GM21528 (cell line): ENCODE data around the gene CHCHD1.
A peak's percentile ranks its signal among the peaks of the same experiment; 100 is the strongest.
"Not testable (repeated sequence)": the region's sequence is repeated elsewhere in the genome, so short reads cannot be mapped to it uniquely, and the experiment has no call there.

Source experiments
- ATAC-seq: cut with Tn5 transposase; IDR thresholded peaks from one replicate; pipeline ENCODE4 v1.9.1; 2021; ENCODE audit warnings: mild to moderate bottlenecking, moderate library complexity; ENCODE audit not compliant: unreplicated experiment, low FRiP score

CHCHD1 gene

GRCh38 chr10:73781879-73782748, at the start of gene CHCHD1:
Gene CHCHD1 (plus strand): TSS chr10:73782048. CDS start chr10:73782076, 28 bp downstream.
- ATAC-seq: peak; percentile 51

GRCh38 chr10:73732426-73732825, 49.4 kb upstream of the CHCHD1 start:
- no peak for ATAC-seq

DNA sequence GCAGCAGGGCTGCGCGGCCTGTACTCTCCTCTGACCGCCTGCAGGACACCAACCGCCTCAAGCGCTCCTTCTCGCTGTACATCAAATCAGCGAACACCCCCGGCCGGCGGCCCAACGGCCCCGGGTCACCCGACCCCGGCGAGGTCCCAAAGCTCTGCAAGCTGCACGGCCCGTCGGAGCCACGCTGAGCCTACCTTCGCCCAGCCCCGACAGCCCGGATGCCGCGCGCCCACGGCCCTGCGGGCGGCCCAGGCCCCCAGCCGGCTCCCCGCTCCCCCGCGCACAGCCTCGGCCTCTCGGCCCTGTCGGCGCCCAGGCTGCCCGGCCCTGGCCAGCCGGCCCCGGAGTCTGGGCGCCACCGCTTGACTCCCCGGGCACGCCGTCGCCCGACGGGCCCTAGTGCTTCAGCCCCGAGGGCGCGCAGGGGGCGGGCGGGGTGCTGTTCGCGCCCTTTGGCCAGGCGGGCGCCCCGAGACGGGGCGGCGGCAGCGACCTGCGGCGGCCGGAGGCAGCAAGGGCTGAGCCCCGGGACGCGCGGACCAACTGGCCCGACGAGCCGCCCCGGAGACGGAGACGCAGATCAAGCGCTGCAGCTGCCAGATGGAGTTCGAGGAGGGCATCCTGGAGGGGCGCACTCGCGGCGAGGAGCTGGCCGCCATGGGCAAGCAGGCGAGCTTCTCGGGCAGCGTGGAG, 48.8 kb upstream of the CHCHD1 start:
- no peak for ATAC-seq

DNA sequence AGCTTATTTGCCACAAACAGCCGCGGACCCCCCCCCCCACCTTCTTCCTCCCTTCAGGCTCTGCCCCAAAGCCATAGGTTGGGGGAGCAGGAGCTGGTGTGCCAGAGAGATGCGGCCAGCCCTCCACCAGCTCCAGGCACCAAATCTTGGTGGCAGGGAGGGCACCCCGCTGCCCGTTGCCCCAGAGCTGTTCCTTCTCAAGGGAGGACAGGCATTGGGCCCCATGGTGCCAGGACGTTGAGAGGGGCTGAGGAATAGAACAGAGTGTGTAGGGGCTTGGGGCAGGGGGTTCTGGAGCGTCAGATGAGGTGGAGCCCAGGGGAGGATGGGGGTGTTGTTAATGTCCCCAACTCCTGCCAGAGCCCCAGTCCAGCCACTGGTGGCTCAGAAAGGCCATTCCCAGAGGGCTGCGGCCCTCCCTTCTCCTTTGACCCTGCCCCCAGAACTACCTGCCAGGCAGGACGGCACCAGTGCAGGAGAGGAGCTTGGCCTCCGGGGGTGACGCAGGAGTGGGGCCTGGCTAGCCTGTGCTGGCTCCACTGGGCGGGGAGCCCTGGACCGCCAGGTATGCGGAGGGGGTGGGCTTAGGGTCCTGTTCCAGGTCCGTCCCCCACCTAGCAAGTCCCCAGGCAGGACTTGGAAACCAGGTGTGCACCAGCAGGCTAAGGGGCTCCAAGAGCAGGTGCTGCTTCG, 47.7 kb upstream of the CHCHD1 start:
- no peak for ATAC-seq

GRCh38 chr10:73734796-73735305, 47.0 kb upstream of the CHCHD1 start:
- no peak for ATAC-seq

DNA sequence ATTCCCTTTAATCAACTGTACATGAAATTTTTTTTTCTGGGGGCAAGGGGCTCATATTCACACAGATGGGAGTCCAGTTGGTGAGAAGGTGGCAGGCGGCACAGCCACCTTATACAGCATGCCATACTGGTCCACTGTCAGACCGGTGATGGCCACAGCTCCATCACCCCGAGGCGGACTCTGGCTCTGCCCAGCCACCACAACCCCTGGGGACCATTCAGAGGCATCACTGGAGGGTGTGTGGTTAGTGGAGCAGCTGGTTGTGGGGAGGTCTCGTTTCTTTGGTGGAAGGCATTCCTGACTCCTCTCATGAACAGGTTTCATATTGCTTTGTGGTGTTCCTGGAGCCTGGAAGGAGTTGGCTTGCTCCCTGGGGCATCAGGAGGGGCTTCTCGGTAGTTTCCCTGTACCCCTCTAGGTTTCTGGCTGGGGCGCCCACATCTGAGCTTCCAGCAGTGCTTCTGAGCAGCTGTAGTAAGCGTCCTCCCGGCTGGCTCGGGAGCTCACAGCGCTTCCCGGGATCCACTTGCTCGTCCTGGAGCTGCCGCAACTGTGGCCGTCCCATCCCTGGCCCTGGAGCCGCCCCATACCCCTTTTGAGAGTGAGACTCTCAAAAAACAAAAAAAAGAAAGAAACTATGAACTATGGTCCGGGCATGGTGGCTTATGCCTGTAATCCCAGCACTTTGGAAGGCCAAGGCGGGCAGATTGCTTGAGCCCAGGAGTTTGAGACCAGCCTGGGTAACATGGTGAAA, 41.2 kb upstream of the CHCHD1 start:
- not testable (repeated sequence) for ATAC-seq

GRCh38 chr10:73742454-73742734, 39.5 kb upstream of the CHCHD1 start:
- no peak for ATAC-seq

- no peak for ATAC-seq
Observed at GRCh38 chr10:73743327-73743904, 38.4 kb upstream of the CHCHD1 start.

- ATAC-seq: peak; percentile 88
Observed at GRCh38 chr10:73743905-73744663, 37.8 kb upstream of the CHCHD1 start, which contains the start of gene SEC24C. Gene SEC24C (plus strand): TSS chr10:73744372. CDS start chr10:73746833, 2,461 bp downstream.

DNA sequence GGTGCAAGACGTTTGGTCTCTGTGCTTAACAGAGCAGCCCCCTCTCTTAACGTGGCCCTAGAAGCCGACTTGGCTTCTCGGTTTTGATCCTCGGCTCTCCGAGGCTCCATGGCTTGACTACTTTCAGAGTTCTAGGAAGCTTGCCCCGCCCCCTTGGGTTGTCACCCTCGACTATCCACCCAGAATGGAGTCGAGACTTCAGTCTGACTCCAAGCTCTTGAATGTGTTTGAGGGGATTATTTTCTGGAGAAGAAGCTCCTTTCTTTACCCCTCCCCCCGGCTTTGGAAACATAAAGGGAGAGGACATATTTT, 37.2 kb upstream of the CHCHD1 start:
- peak; percentile 34 for ATAC-seq

DNA sequence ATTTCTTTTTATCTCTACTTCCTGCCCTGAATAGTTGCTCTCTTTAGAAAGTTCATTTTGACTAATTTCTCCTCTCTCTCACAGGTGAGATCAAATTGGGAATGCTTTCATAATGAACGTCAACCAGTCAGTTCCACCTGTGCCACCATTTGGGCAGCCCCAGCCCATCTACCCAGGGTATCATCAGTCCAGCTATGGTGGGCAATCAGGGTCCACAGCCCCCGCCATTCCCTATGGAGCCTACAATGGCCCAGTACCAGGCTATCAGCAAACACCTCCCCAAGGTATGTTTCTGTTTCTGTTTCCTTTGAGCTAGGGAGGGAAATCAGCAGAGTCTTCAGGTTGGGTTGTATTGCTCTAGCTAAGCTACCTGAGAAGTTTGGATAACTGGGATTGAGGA, 35.1 kb upstream of the CHCHD1 start:
- ATAC-seq: no peak

DNA sequence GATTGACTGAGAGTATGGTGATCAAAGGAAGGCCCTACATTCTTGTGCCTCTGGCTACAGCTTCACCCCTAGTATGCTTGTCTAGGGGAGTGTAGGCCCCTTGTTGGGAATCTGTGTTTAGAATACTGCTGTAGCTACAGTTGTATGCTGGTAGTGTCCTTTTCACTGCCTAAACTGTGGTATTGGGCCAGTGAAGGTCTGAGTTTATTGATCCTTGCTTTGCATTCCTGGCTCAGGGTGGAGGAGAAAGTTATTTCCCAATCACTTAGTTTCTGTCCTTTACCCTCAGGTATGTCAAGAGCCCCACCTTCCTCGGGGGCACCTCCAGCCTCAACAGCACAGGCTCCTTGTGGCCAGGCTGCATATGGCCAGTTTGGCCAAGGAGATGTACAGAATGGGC, 31.0 kb upstream of the CHCHD1 start:
- no peak for ATAC-seq

DNA sequence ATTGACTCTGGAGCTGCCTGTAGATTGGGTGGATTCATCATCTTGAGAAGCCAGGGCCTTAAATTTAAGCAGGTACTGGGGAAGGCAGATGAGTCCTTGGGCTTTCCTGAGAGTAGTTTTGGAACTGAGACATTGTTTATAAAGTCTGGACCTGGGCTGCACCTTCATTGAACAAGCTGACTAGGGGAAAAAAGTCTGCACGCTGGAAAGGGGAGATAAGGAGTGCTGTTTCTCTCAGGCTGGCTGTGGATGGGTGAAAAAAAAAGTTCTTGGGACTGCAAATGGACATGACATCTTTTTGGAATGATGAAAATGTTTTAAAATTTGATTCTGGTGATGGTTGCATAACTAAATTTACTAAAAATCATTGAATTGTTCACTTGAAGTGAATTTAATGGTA, 25.7 kb upstream of the CHCHD1 start:
- no peak for ATAC-seq

- no peak for ATAC-seq
Observed at GRCh38 chr10:73758704-73759511, 22.9 kb upstream of the CHCHD1 start.

DNA sequence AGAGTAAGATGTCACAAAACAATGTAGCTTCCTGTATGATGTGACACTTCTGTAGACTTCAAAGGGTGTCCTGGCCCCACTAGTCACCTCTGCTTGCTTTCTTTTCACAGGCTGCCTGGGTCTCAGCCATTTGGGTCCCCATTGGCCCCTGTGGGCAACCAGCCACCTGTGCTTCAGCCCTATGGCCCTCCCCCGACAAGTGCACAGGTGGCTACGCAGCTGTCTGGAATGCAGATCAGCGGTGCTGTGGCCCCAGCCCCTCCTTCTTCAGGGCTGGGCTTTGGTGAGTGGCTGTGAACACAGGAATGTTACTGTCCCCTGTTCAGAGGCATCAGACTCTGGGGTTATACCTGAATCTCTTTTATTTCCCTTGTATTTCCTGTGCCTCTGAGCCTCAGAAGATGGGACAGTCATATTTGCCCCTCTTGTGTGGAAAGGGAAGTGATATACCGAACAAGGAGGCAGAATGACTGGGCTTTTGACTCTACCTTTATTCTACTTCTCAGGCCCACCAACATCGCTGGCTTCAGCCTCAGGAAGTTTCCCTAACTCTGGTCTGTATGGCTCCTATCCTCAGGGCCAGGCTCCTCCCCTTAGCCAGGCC, 22.2 kb upstream of the CHCHD1 start:
- no peak for ATAC-seq

DNA sequence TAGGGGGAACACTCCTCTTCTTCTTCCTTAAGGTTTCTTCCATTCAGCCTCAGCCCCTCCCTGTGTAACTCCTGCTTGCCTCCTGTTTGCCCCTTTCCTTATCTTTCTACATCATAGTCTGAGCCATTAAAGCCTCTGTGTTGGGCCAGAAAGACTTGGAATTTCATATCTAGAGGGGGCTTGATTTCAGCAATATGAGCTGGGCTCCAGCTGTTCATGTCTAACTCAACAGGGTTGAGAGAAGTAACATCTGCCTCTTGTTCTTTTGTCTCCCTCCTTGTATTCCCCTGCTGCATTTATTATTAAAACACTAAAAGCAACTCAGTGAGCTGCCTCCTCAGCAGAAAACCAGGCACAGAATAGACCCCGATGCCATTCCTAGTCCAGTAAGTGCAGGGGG, 20.1 kb upstream of the CHCHD1 start:
- no peak for ATAC-seq

DNA sequence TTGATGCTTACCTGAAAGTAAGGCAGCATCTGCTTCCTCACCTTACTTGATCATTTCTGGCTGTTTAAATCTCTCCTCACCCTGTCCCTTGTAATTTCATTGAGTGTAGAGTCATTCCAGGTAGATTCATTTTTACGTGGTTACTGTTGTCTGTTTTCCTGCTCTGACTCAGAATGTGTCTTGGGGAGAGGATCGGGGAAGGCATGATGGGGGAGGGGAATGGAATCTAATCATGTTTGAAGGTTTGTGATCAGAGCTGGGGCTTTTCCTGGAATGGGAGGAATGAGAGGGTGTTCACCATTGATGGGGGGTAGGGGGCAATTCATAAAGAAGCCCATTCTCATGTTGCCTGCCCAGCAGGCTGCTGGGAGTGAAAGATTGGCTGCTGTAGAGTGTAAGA, 18.9 kb upstream of the CHCHD1 start:
- ATAC-seq: no peak

- no peak for ATAC-seq
Observed at GRCh38 chr10:73763343-73763742, 18.5 kb upstream of the CHCHD1 start.
